K562 (cell line): ENCODE results near the gene KIF26B. TPM values are rescaled to one million over a fixed set of nuclear protein-coding genes. Genes with fewer than 3 reads are reported as not detected.

Source experiments
- ATAC-seq: fragments of 200-7000 bp; cut with Tn5 transposase; 3 replicates; pipeline ENCODE4 v1.9.1; 2020; ENCODE audit warnings: moderate library complexity
- BruUV-seq: library from RNA; stranded (reverse); fragments of 400-500 nt; replicated peaks from 2 replicates; lab custom pipeline; 2021; lab: Mats Ljungman, UMichigan
- CTCF ChIA-PET: fragments of 300-600 bp; formaldehyde crosslinking; extraction: SDS; loops from one replicate; lab custom pipeline; 2021; ENCODE audit warnings: low intra/inter-chr PET ratio; lab: Yijun Ruan, JAX
- POLR2A ChIA-PET: fragments of 300-600, 350-650 bp; sonication (Branson Sonifier 250); formaldehyde crosslinking; extraction: SDS; loops from one replicate; lab custom pipeline; 2021; ENCODE audit warnings: antibody characterized with exemption, inconsistent platforms; lab: Yijun Ruan, JAX
- DNase-seq, 4 experiments: peaks; one replicate each; pipeline versions ENCODE4 v3.0.0 to v3.0.0-alpha.2; 2011 to 2018; ENCODE audit warnings: low spot score in 3 of 4, mixed read lengths in 3 of 4; ENCODE audit errors: extremely low read depth in 1 of 4
- FAIRE-seq: peaks from 2 replicates; lab custom pipeline; 2011; peaks lifted over from hg19 to GRCh38; lab: Jason Lieb, UNC
- H2AFZ ChIP-seq: 2 replicates; pipeline ENCODE4 v1.6.0; 2011; ENCODE audit warnings: low read depth, low read length, control low read depth, inconsistent platforms
- H3K27ac ChIP-seq: fragments of 200-600 bp; 3 replicates; pipeline ENCODE4 v1.8.0; 2011; ENCODE audit warnings: low read depth, mild to moderate bottlenecking, control low read depth, inconsistent platforms, low read length, moderate library complexity, mixed read lengths; ENCODE audit errors: extremely low read depth
- H3K27me3 ChIP-seq, 2 experiments: fragments of 300-600 bp in 1 of 2; 2 replicates in 1 of 2; 3 replicates in 1 of 2; pipeline versions ENCODE4 v1.6.0 to v1.8.0; 2011; ENCODE audit warnings: inconsistent platforms in 2 of 2, low read length in 2 of 2, mild to moderate bottlenecking in 1 of 2, mixed read lengths in 1 of 2, moderate library complexity in 1 of 2; ENCODE audit not compliant: control insufficient read depth in 2 of 2, insufficient read depth in 2 of 2
- H3K36me3 ChIP-seq: fragments of 300-600 bp; 3 replicates; pipeline ENCODE4 v1.8.0; 2011; ENCODE audit warnings: mild to moderate bottlenecking, low read length, inconsistent platforms; ENCODE audit not compliant: control insufficient read depth, insufficient read depth
- H3K4me1 ChIP-seq, 2 experiments: fragments of 200-600 bp in 1 of 2; replicated peaks in 1 of 2; 2 replicates in 1 of 2; 3 replicates in 1 of 2; pipeline versions ENCODE4 v1.5.1 to v1.8.0; 2011; ENCODE audit warnings: inconsistent platforms in 2 of 2, low read length in 2 of 2, mild to moderate bottlenecking in 1 of 2, mixed read lengths in 1 of 2, moderate library complexity in 1 of 2; ENCODE audit not compliant: control insufficient read depth in 2 of 2, insufficient read depth in 2 of 2
- H3K4me2 ChIP-seq: 2 replicates; pipeline ENCODE4 v1.6.1; 2011; ENCODE audit warnings: low read length, control low read depth, inconsistent platforms, mixed read lengths; ENCODE audit not compliant: insufficient read depth
- H3K4me3 ChIP-seq: fragments of 200-600 bp; sonication (generic), shearing (Covaris generic); 2 replicates; pipeline ENCODE4 v1.5.1; 2016; ENCODE audit warnings: control low read depth, inconsistent platforms
- H3K79me2 ChIP-seq: fragments of 200-600 bp; 3 replicates; pipeline ENCODE4 v1.8.0; 2011; ENCODE audit warnings: low read length, inconsistent platforms; ENCODE audit not compliant: control insufficient read depth, insufficient read depth
- H3K9ac ChIP-seq, 2 experiments: 2 replicates each; pipeline versions ENCODE4 v1.6.0 to v1.6.1; 2011; ENCODE audit warnings: low read depth in 2 of 2, low read length in 2 of 2, control low read depth in 1 of 2, inconsistent platforms in 1 of 2, mild to moderate bottlenecking in 1 of 2, mixed read lengths in 1 of 2; ENCODE audit not compliant: insufficient read depth in 1 of 2
- H3K9me1 ChIP-seq: one replicate; pipeline ENCODE4 v1.6.0; 2011; ENCODE audit warnings: inconsistent platforms, mild to moderate bottlenecking, low read length, moderate library complexity; ENCODE audit not compliant: control insufficient read depth, insufficient read depth
- H3K9me3 ChIP-seq: replicated peaks from 2 replicates; pipeline ENCODE4 v1.5.1; 2011; ENCODE audit warnings: low read depth, low read length, inconsistent platforms; ENCODE audit not compliant: control insufficient read depth, insufficient read depth
- H4K20me1 ChIP-seq: replicated peaks from 2 replicates; pipeline ENCODE4 v1.6.1; 2011; ENCODE audit warnings: low read length, inconsistent platforms, mixed read lengths; ENCODE audit not compliant: control insufficient read depth, insufficient read depth
- CTCFL ChIP-seq: IDR thresholded peaks from 2 replicates; pipeline ENCODE4 v1.6.1; 2011; ENCODE audit warnings: borderline replicate concordance, low read depth, mild to moderate bottlenecking, moderate library complexity, low read length; ENCODE audit not compliant: insufficient read depth, poor library complexity, severe bottlenecking
- DIDO1 ChIP-seq: fragments of 450-650 bp; IDR thresholded peaks from 2 replicates; pipeline ENCODE4 v1.6.1; 2016; ENCODE audit warnings: low read depth, missing biosample characterization, missing genetic modification characterization
- DNMT1 ChIP-seq: fragments of 450-650 bp; IDR thresholded peaks from 2 replicates; pipeline ENCODE4 v1.6.1; 2016; ENCODE audit warnings: antibody characterized with exemption, mild to moderate bottlenecking
- GABPB2 ChIP-seq: fragments of 250-450 bp; sonication (Bioruptor Pico); conservative IDR thresholded peaks from 2 replicates; pipeline ENCODE4 v1.5.1; 2021; ENCODE audit warnings: mild to moderate bottlenecking
- SREBF1 ChIP-seq: fragments of 150-350 bp; IDR thresholded peaks from 2 replicates; pipeline ENCODE4 v1.6.1; 2014; ENCODE audit warnings: antibody characterized with exemption, low read depth, low read length, borderline replicate concordance
- SRSF9 ChIP-seq: fragments of 200-400 bp; formaldehyde crosslinking; IDR thresholded peaks from 2 replicates; pipeline ENCODE4 v1.6.1; 2017; ENCODE audit warnings: low read depth, low read length, borderline replicate concordance
- TOE1 ChIP-seq, 2 experiments: fragments of 450-650 bp in 1 of 2; sonication (generic) in 1 of 2; formaldehyde crosslinking in 1 of 2; IDR thresholded peaks; 2 replicates each; pipeline versions ENCODE4 v1.7.1 to v1.8.0; 2016 to 2022; ENCODE audit warnings: borderline replicate concordance in 2 of 2, mild to moderate bottlenecking in 2 of 2, antibody characterized with exemption in 1 of 2, inconsistent platforms in 1 of 2, low read depth in 1 of 2, missing genetic modification reagents in 1 of 2, moderate library complexity in 1 of 2
- ZBTB1 ChIP-seq: sonication (generic); formaldehyde crosslinking; IDR thresholded peaks from 2 replicates; pipeline ENCODE4 v1.8.1; 2023; ENCODE audit warnings: missing genetic modification reagents, low read depth, mild to moderate bottlenecking, borderline replicate concordance
- ZNF324 ChIP-seq: fragments of 250-450 bp; sonication (Bioruptor Pico); IDR thresholded peaks from 2 replicates; pipeline ENCODE4 v1.4.0; 2020; ENCODE audit warnings: mild to moderate bottlenecking
- whole genome bisulfite sequencing: fragments of 100-300 bp; shearing (Covaris generic); methylation state at CpG from one replicate; pipeline ENCODE4 v1.1.6; 2016; ENCODE audit warnings: low coverage, mixed read lengths; ENCODE audit not compliant: insufficient coverage; ENCODE audit errors: missing lambda C conversion rate; 5-methylcytosine and 5-hydroxymethylcytosine counted together
- in situ Hi-C: fragments of 300-500 bp; cut with MboI; formaldehyde crosslinking; loops from 4 replicates; pipeline ENCODE4 v1.15.0; 2018; ENCODE audit warnings: inconsistent platforms, mixed read lengths
- intact Hi-C: fragments of 100-400 bp; cut with micrococcal nuclease; formaldehyde crosslinking; loops from 2 replicates; pipeline ENCODE4 v1.14.2; 2022
- polyA plus RNA-seq, 8 experiments: library from polyadenylated mRNA; depleted of rRNA in 4 of 8; stranded (reverse) in 5 of 8; unstranded in 3 of 8; fragments of >200 nt; fragmentation: Nextera tagmentation in 2 of 8; fragmentation: Illumina TruSeq in 1 of 8; extraction: Ambion mirVana in 2 of 8; extraction: Trizol in 1 of 8; gene quantifications; 2 replicates each; pipeline versions ENCODE4 v1.2.1 to v1.2.3, GENCODE V29; 2011 to 2014; ENCODE audit warnings: inconsistent platforms in 1 of 8, missing spikeins in 1 of 8
- total RNA-seq, 7 experiments: library from RNA; depleted of rRNA in 6 of 7; stranded (reverse); fragments of >200 nt in 6 of 7; fragmentation: Illumina TruSeq in 2 of 7; extraction: Trizol in 2 of 7; gene quantifications; 2 replicates each; pipeline versions ENCODE4 v1.2.1 to v1.2.3, GENCODE V29; 2011 to 2021; ENCODE audit warnings: low replicate concordance in 1 of 7

Gene KIF26B
- total and polyA plus RNA-seq, 9 of the 15 experiments (the other 6 are each of a cell fraction or from before 2014, with no cell fraction given), result 0.02 to 0.08 (median 0.03) TPM; not detected in 6

DNA sequence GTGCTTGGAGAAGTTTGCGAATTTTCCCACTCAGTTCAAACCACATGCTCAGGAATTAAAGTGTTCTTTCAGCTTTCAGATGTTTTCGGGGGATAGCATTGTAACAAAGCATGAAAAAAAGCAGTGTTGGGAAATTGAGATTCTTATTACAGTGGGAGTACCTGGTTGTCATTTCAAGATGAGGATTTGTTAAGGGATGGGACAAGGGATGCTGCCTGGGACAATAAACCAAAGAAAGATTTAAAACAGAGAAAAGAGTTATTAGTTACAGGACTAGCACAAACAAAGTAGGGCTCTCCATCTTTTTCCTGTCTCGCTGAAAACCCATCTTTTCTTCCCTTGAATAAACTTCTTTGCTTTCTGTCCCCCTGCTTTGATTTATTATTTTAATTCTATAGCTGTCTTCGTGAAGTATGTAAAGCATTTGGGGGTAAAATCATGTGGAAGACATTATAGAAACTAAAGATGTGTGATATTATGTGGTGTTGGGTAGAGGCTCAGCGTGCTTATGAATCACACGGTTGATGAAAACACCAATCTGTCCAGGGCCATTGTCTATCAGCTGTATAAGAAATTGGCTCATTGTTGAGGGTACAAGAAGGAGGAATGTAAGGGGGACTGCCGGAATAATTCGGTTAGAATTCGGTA, 277.6 kb downstream of the KIF26B start:
- no peaks in the 10 kb centered on the region for H3K4me1 ChIP-seq
- no peaks in the 10 kb centered on the region for H4K20me1 ChIP-seq
- POLR2A ChIA-PET, result no interaction called here
- no peak overlapping the region for H3K4me2 ChIP-seq
- FAIRE-seq (no peak), DNase-seq (no peak), ATAC-seq (no peak)
- 2% methylated on average over 9 of the region's 9 CpGs for WGBS
- CTCF ChIA-PET, result no interaction called here
- H3K9me1 ChIP-seq, result no peaks in the 10 kb centered on the region
- TF ChIP-seq ZBTB1 (no peak), SRSF9 (no peak), DIDO1 (no peak), ZNF324 (CRISPR knock-in tag) (no peak), DNMT1 (no peak)
- no peak overlapping the region for H3K4me3 ChIP-seq
- H3K27me3 ChIP-seq, result peaks cover 17 to 35% of the 10 kb centered on the region in 2 experiments; a peak in 4 of 5 replicates
- no peak overlapping the region for H2AFZ ChIP-seq
- no peak overlapping the region for H3K27ac ChIP-seq
- H3K79me2 ChIP-seq, result no peaks in the 10 kb centered on the region
- H3K9ac ChIP-seq, result no peak overlapping the region
- no peaks in the 10 kb centered on the region for H3K9me3 ChIP-seq
- intact Hi-C loops, result no loop called here
- H3K36me3 ChIP-seq, result no peaks in the 10 kb centered on the region
- in situ Hi-C loops, result no loop called here
- no TSS peak for BruUV-seq

- FAIRE-seq, result no peak
- H3K4me3 ChIP-seq, result no peak overlapping the region
- no peak overlapping the region for H2AFZ ChIP-seq
- H3K4me1 ChIP-seq, result no peaks in the 10 kb centered on the region
- in situ Hi-C loops (no loop called here), intact Hi-C loops (no loop called here)
- CTCF ChIA-PET, result no interaction called here
- no peaks in the 10 kb centered on the region for H3K79me2 ChIP-seq
- no peak for DNase-seq
- ATAC-seq, result no peak
- no peaks in the 10 kb centered on the region for H3K9me3 ChIP-seq
- no peaks in the 10 kb centered on the region for H3K36me3 ChIP-seq
- H3K27me3 ChIP-seq, result peaks cover 11 to 30% of the 10 kb centered on the region in 2 experiments; a peak in 4 of 5 replicates
- no peak overlapping the region for H3K27ac ChIP-seq
- POLR2A ChIA-PET, result no interaction called here
- no TSS peak for BruUV-seq
- no peak overlapping the region for H3K9ac ChIP-seq
- no peak overlapping the region for H3K4me2 ChIP-seq
- no peaks in the 10 kb centered on the region for H4K20me1 ChIP-seq
- H3K9me1 ChIP-seq, result no peaks in the 10 kb centered on the region
- WGBS, result 0% methylated on average over 2 of the region's 2 CpGs
- no peak for TF ChIP-seq CTCFL
- TF ChIP-seq GABPB2 (CRISPR knock-in tag), result no peak
- TF ChIP-seq SREBF1, result no peak
- TF ChIP-seq TOE1 (IDR thresholded peaks at IDR 0.05; ENCODE audit: borderline replicate concordance), result no peak
- TF ChIP-seq TOE1 (CRISPR knock-in tag; IDR thresholded peaks at IDR 0.05; ENCODE audit: borderline replicate concordance, low read depth), result no peak
These were observed 278.8 kb downstream of the KIF26B start for GRCh38 chr1:245433561-245433960.
